Peyer's patch (tissue), 4 donors: ENCODE measurements around the gene PAX8. TPM values are rescaled to one million over a fixed set of nuclear protein-coding genes. Genes with fewer than 3 reads are reported as not detected.

Source experiments
- DNase-seq, 3 donors: peaks; one replicate each; pipeline ENCODE4 v3.0.0-alpha.2; 2017 to 2019
- H3K27ac ChIP-seq, 4 donors: fragments of 200-600 bp; sonication (generic); one replicate each; pipeline ENCODE4 v1.5.1; 2016 to 2019
- H3K27me3 ChIP-seq, 2 donors: fragments of 200-600 bp; sonication (generic); one replicate each; pipeline ENCODE4 v1.5.1; 2019
- H3K36me3 ChIP-seq, 3 donors: fragments of 200-600 bp; sonication (generic); one replicate each; pipeline ENCODE4 v1.5.1; 2016 to 2019
- H3K4me1 ChIP-seq, 4 donors: fragments of 200-600 bp; sonication (generic); one replicate each; pipeline ENCODE4 v1.5.1; 2016 to 2019
- H3K4me3 ChIP-seq, 4 donors: fragments of 200-600 bp; sonication (generic); 1 replicate in 3 of 4; 2 replicates in 1 of 4; pipeline ENCODE4 v1.5.1; 2016 to 2019; ENCODE audit warnings: mild to moderate bottlenecking in 1 of 4
- H3K9me3 ChIP-seq, 4 donors: fragments of 200-600 bp; sonication (generic); one replicate each; pipeline ENCODE4 v1.5.1; 2016 to 2019; ENCODE audit warnings: mild to moderate bottlenecking in 1 of 4
- CTCF ChIP-seq, 6 experiments: fragments of 450-650 bp in 4 of 6; fragments of 200-600 bp in 2 of 6; sonication (generic) in 1 of 6; IDR thresholded peaks; one replicate each; pipeline ENCODE4 v1.5.1; 2017 to 2019; ENCODE audit warnings: antibody characterized with exemption in 6 of 6, mild to moderate bottlenecking in 3 of 6, moderate library complexity in 1 of 6
- POLR2A ChIP-seq, 2 donors: fragments of 450-650 bp; IDR thresholded peaks; one replicate each; pipeline ENCODE4 v1.5.1; 2017; ENCODE audit warnings: antibody characterized with exemption in 2 of 2, mild to moderate bottlenecking in 2 of 2, moderate library complexity in 2 of 2
- total RNA-seq, 4 donors: library from RNA; depleted of rRNA; stranded (reverse); fragments of >200 nt; gene quantifications; one replicate each; pipeline ENCODE4 v1.1.0, GENCODE V29; 2016

PAX8 gene
- total RNA-seq, 4 donors from 2014 or later = 3.3 to 22.1 (median 14.2) TPM

- TF ChIP-seq POLR2A (IDR thresholded peaks at IDR 0.05) = no peak
- no peak for TF ChIP-seq CTCF (IDR thresholded peaks at IDR 0.05)
- H3K27me3 ChIP-seq = no peaks in the 10 kb centered on the region
- peak overlapping the region in 1 of 4 donors; percentile 13 for H3K27ac ChIP-seq
- H3K9me3 ChIP-seq = no peaks in the 10 kb centered on the region
- peak in 2 of 3 donors; percentile 13 to 14 for DNase-seq
- peaks cover 0 to 42% (median 25%) of the 10 kb centered on the region in 4 donors for H3K4me1 ChIP-seq
- peaks cover 0 to 19% (median 0%) of the 10 kb centered on the region in 3 donors for H3K36me3 ChIP-seq
- no peak overlapping the region for H3K4me3 ChIP-seq
Observed at GRCh38 chr2:113178069-113178746, 100.5 kb downstream of the PAX8 start.

GRCh38 chr2:113176696-113177355, 101.9 kb downstream of the PAX8 start:
- Histone ChIP-seq H3K36me3 (peaks cover 0 to 9% (median 0%) of the 10 kb centered on the region in 3 donors), H3K27me3 (no peaks in the 10 kb centered on the region), H3K4me1 (peaks cover 0 to 33% (median 30%) of the 10 kb centered on the region in 4 donors), H3K27ac (peak overlapping the region in 2 of 4 donors; percentile 41 to 91), H3K9me3 (no peaks in the 10 kb centered on the region), H3K4me3 (peak overlapping the region in 2 of 4 donors; percentile 3 to 59)
- TF ChIP-seq CTCF (IDR thresholded peaks at IDR 0.05) (no peak), POLR2A (IDR thresholded peaks at IDR 0.05) (no peak)
- peak in 2 of 3 donors; percentile 18 to 39 for DNase-seq

- no peak for TF ChIP-seq CTCF (IDR thresholded peaks at IDR 0.05)
- no peak for TF ChIP-seq POLR2A (IDR thresholded peaks at IDR 0.05)
- peak overlapping the region; percentile 10 to 59 (median 46) for H3K4me3 ChIP-seq
- peak; percentile 52 to 82 (median 72) for DNase-seq
- H3K27ac ChIP-seq = peak overlapping the region; percentile 41 to 91 (median 64)
- H3K9me3 ChIP-seq = no peaks in the 10 kb centered on the region
- no peaks in the 10 kb centered on the region for H3K27me3 ChIP-seq
- peaks cover 0 to 25% (median 22%) of the 10 kb centered on the region in 4 donors for H3K4me1 ChIP-seq
- peaks cover 0 to 9% (median 0%) of the 10 kb centered on the region in 3 donors for H3K36me3 ChIP-seq
Observed at GRCh38 chr2:113175736-113176695, 102.7 kb downstream of the PAX8 start.

GRCh38 chr2:113175042-113175628, 103.6 kb downstream of the PAX8 start:
- peak overlapping the region; percentile 44 to 59 (median 46) for H3K4me3 ChIP-seq
- no peaks in the 10 kb centered on the region for H3K27me3 ChIP-seq
- H3K27ac ChIP-seq = peak overlapping the region; percentile 68 to 91 (median 78)
- no peaks in the 10 kb centered on the region for H3K9me3 ChIP-seq
- peak; percentile 44 to 93 (median 89) for DNase-seq
- TF ChIP-seq CTCF (IDR thresholded peaks at IDR 0.05) (no peak), POLR2A (IDR thresholded peaks at IDR 0.05) (no peak)
- peaks cover 0 to 5% (median 0%) of the 10 kb centered on the region in 3 donors for H3K36me3 ChIP-seq
- peaks cover 0 to 23% (median 14%) of the 10 kb centered on the region in 4 donors for H3K4me1 ChIP-seq

- Histone ChIP-seq H3K36me3 (no peaks in the 10 kb centered on the region), H3K27ac (peak overlapping the region; percentile 68 to 91 (median 78)), H3K27me3 (no peaks in the 10 kb centered on the region), H3K4me1 (peaks cover 0 to 23% (median 8%) of the 10 kb centered on the region in 4 donors), H3K9me3 (no peaks in the 10 kb centered on the region), H3K4me3 (peak overlapping the region; percentile 44 to 59 (median 46))
- TF ChIP-seq CTCF (IDR thresholded peaks at IDR 0.05) (no peak), POLR2A (IDR thresholded peaks at IDR 0.05) (no peak)
- peak in 1 of 3 donors; percentile 47 for DNase-seq
Observed at GRCh38 chr2:113174376-113174750, 104.4 kb downstream of the PAX8 start.
